Activated CD8-positive, alpha-beta memory T cell treated with anti-CD3 and anti-CD28 coated beads, Interleukin-2, amount 50 U/mL, for 24 hours (primary cell): Measurements from ENCODE around the gene MICU1.
"Not testable (repeated sequence)": the region's sequence is repeated elsewhere in the genome, so short reads cannot be mapped to it uniquely, and the experiment has no call there.

Experiments
- DNase-seq: peaks from one replicate; pipeline ENCODE4 v3.0.0-alpha.2; 2020; ENCODE audit errors: extremely low read depth

MICU1 gene

GRCh38 chr10:72561745-72562166 lies 64.1 kb downstream of the MICU1 start:
- DNase-seq = no peak

DNA sequence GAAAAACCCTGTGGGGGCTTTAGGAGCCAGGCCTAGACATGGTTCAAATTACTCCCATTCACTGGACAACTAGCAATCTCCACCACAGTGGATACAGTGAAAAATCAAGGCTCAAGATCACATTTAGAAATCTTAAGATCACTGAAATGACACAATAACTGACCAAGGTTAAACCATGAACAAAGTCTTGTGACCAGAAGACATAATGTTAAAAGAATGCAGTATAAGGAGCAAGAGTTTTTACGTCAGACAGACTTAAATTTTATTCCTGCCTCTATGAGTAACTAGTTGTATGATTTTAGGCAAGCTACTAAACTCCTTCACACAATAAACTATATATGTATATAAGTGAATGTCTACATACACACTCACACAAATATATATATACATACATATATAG lies 68.5 kb downstream of the MICU1 start:
- DNase-seq = no peak

DNA sequence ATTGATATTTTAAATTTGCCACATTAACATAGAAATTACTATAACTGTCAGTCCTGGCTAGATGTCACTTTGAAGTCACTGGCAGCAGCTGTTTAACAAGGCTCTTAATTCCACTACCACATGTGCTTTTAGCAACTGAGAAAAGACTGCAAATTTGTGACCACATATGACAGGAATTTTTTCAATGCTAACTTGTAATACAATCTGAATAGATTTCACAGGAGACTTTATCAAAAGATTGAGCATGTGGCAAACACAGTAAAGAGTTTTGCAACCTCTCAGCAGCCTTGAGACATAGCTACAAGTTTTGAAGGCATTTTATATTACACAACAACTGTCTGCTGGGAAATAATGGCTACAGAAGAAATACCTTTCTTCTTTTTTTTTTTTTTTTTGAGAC lies 73.0 kb downstream of the MICU1 start:
- no peak for DNase-seq

DNA sequence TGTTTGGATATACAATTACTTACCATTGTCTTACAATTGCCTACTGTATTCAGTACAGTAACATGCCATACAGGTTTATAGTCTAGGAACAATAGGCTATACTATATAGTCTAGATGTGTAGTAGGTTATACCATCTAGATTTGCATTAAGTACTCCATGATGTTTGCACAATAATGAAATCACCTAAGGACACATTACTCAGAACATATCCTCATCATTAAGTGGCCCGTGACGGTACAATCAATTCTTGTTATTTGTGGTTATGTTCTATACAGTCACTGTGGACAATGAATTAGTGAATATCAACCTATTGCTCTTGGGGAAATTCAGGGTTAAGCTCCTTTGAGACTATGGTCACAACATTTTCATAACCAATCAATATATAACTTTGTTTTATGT lies 75.6 kb downstream of the MICU1 start:
- no peak for DNase-seq

DNA sequence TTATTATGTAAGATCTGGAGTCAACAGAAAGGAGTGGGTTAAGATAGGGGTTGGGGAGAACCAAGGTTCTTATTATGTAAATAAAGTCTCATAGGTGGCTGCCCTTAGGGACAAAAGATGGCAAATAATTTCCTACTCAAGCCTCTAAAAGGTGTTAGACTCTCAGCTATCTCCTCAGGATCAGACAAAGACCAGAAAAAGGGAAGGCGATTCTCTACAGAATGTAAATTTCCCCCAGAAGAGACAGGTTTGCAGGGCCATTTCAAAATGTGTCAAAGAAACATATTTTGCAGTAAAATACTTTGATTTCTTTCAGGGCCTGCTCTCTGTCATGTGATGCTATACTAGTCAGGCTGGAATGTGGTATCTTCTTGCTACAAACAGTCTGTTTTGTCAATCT lies 80.3 kb downstream of the MICU1 start:
- DNase-seq = no peak

DNA sequence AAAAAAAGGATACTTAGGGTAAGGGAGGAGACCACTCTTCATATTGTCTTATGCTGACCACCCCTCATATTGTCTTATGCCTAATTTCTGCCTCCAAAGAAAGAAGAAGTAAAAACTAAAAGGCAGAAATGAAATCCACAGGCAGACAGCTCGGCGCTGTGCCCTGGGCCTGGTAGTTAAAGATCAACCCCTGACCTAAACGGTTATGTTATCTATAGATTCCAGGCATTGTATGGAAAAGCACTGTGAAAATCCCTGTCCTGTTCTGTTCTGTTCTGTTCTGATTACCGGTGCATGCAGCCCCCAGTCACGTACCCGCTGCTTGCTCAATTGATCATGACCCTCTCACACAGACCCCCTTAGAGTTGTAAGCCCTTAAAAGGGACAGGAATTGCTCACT lies 82.0 kb downstream of the MICU1 start:
- not testable (repeated sequence) for DNase-seq

DNA sequence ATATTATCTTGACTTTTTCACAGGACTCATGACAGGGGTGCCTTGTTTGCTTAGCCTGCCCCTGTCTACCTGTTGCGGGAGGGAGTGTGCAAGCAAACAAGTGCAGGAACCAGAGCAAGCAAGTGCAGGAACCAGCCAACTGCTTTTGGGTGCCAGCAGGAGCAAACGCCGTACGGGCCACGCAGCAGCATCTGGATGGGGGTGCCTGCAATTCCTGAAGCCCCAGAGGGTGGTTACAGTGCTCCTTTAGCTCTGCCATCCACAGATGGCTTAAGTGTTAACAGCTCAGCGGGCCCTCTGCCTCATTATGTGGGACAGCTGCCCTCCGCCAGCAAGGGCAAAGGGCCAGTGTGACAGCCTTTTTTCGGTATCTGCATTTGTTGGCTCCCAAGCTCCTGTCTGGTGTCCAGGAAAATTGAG lies 83.5 kb downstream of the MICU1 start:
- DNase-seq = no peak

- DNase-seq = no peak
These were observed 84.5 kb downstream of the MICU1 start for GRCh38 chr10:72541337-72541736.

DNA sequence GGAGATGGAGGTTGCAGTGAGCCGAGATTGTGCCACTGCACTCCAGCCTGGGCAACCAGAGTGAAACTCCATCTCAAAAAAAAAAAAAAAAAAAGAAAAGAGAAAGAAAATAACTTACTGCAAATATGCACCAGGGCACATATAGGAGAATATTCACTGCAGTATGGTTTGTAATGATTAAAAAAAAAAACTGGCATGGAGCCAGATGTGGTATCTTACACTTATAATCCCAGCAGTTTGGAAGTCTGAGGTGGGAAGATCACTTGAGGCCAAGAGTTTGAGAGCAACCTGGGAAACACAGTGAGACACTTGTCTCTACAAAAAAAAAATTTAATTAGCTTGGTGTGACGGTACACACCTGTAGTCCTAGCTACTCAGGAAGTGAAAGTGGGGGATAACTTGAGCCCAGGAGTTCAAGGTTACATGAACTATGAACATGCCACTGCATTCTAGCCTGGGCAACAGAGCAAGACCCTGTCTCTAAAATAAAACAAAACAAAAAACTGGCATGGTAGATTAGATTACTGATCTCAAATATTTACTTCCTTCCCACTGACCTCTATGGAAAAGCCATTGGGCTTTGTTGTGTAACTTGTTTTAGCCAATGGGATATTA lies 85.6 kb downstream of the MICU1 start:
- no peak for DNase-seq

DNA sequence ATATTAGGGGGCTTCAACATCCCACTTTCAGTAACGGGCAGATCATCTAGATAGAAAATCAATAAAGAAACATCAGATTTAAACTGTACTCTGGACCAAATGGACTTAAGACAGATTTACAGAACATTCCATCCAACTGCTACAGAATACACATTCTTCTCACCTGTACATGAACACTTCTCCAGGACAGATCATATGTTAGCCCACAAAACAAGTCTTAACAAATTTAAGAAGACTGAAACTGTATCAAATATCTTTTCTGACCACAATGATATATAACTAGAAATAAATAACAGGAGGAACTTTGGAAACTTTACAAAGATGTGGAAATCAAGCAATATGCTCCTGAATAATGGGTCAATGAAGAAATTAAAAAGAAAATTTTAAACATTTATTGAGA lies 86.7 kb downstream of the MICU1 start:
- DNase-seq = no peak

DNA sequence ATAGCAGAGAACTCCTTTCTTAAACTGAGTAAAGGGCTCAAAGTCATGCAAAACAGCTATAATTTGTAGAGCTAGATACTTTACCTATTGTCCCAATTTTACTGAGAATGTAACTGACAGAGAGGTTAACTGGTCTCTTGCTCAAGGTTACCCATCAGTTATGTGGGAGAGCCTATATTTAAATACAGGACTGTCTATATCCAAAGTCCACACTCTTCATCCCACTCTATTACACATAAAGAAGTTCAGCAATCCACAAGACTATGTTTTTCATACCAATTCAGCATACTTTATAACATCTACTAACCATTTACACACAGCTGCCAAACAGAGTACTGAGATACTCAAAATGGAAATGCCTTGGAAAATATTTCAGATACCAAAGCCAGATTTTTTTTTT lies 100.2 kb downstream of the MICU1 start:
- no peak for DNase-seq

DNA sequence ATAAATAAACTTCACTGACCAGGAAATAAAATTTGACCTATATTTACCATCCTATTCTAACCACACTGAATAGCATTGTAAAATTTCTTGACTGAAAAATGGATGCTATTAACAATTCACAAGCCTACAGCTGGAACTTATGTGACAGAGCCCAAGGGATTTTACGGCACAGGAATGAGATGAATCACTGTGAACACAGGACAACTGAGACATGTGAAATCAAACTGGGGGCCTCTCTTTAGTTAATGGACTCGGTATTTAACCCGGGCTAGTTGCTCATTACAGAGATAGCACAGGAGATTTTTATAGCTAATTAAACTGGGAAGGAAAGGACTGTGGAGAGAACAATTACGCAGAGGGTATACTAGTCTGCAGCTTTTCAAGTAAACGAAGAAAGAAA lies 100.6 kb downstream of the MICU1 start:
- no peak for DNase-seq

DNA sequence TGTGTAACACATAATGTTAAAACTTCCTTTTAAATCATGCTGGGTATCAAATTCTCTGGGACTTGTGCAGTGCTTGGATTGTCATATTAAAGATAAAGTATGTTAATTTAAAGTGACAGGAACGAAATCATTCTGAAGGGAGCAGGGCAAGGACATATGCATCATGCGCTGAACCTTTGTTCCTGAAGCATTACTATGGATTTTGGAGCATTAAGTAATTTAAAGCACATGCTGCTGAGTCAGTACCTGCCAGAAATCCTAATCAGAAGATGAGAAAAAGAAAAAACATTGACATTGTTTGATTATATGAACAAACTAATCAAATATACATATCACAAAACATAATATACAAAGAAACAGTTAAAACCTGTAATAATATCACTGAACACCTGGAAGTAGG lies 101.4 kb downstream of the MICU1 start:
- no peak for DNase-seq

DNA sequence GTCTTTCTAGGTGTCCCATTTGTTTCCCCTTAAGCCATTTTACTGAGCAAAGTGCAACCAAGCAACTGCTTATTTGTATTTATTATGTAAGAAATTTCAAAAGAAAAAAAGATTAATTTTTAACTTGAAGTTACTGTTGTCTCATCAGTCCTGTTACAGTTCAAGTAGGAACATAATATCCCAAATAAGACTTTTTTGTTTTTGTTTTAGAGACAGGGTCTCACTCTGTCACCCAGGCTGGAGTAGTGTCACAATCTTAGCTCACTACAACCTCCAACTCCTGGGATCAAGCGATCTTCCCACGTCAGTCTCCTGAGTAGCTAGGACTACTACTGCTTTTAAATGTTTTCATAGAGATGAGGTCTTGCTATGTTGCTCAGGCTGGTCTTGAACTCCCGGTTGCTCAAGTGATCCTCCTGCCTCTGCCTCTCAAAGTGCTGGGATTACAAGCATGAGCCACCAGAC lies 101.9 kb downstream of the MICU1 start:
- DNase-seq = no peak

DNA sequence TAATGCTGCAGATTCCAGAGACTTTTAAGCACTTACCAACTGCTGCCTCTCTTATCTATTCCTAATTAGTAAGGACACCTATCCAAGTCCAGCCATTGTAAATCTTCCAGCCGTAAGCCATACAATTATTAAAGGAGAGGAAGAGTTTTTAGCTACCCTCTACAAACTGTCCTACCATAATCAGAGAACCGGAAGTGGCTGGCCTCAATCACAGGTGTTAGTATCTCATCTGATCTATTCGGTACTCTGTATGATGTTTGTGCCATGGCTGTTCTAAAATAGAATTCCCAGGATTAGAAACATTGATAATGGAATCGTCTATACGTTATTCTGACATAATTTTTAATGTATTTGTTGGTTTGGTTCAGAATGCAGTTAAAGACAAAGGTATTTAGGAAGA lies 102.8 kb downstream of the MICU1 start:
- DNase-seq = no peak

DNA sequence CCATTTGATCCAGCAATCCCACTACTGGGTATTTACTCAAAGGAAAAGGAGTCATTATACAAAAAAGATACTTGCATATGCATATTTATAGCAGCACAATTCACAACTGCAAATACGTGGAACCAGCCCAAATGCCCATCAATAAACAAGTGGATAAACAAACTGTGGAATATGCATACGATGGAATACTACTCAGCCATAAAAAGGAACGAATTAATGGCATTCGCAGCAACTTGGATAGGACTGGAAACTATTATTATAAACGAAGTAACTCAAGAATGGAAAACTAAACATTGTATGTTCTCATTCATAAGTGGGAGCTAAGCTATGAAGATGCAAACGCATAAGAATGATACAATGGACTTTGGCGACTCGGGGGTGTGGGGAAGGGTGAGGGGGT lies 108.6 kb downstream of the MICU1 start:
- DNase-seq = no peak

GRCh38 chr10:72515455-72515854 lies 110.4 kb downstream of the MICU1 start:
- no peak for DNase-seq

DNA sequence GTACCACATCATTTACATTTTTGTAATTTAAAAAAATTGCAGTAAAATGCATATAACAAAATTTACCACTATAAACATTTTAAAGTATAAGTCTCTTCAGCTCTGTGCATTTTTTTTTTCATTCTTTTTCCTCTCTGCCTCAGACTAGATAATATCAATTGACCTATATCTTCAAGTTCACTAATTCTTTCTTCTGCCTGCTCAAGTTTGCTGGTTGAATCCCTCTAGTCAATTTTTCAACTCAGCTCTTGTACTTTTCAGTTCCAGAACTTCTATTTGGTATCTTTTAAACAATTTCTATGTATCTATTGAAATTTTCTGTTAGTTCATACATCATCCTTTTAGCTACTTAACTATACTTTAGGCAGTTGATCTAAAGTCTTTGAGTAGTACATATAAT lies 112.0 kb downstream of the MICU1 start:
- no peak for DNase-seq

- no peak for DNase-seq
These were observed 114.4 kb downstream of the MICU1 start for GRCh38 chr10:72511459-72511858.

GRCh38 chr10:72509941-72510340 lies 115.9 kb downstream of the MICU1 start:
- DNase-seq = no peak

- DNase-seq = no peak
These were observed 116.6 kb downstream of the MICU1 start for GRCh38 chr10:72509206-72509799.

- no peak for DNase-seq
These were observed 117.8 kb downstream of the MICU1 start for GRCh38 chr10:72508033-72508432.

GRCh38 chr10:72506474-72506873 lies 119.4 kb downstream of the MICU1 start:
- DNase-seq = no peak

DNA sequence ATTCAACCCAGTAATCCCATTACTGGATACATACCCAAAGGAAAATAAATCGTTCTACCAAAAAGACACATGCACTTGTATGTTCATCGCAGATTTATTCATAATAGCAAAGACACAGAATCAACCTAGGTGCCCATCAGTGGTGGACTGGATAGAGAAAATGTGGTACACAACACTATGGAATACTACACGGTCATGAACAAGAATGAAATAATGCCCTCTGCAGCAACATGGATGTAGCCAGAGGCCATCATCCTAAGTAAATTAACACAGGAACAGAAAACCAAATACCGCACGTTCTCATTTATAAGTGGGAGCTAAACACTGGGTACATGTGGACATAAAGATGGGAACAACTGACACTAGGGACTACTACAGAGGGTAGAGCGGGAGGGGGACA lies 120.4 kb downstream of the MICU1 start:
- no peak for DNase-seq
